Neural progenitor cell (in vitro differentiated cells): ENCODE data around the gene PACSIN2.

ENCODE experiments used
- CTCF ChIP-seq: fragments of 200-600 bp; sonication (generic); IDR thresholded peaks from 2 replicates; pipeline ENCODE4 v1.5.1; 2017; ENCODE audit warnings: antibody characterized with exemption, mild to moderate bottlenecking
- EZH2 ChIP-seq: fragments of 200-600 bp; sonication (generic); IDR thresholded peaks from 2 replicates; pipeline ENCODE4 v1.6.1; 2017; ENCODE audit warnings: antibody characterized with exemption, mild to moderate bottlenecking, moderate library complexity
- EZH2phosphoT487 ChIP-seq: fragments of 200-600 bp; sonication (generic); IDR thresholded peaks from 2 replicates; pipeline ENCODE4 v1.6.1; 2017; ENCODE audit warnings: antibody characterized with exemption

GRCh38 chr22:42930810-42931420, 84.0 kb downstream of the PACSIN2 start:
- TF ChIP-seq CTCF: no peak
- no peak for TF ChIP-seq EZH2
- no peak for TF ChIP-seq EZH2phosphoT487
